ENCODE measurements around the gene SHBG.

- TF ChIP-seq CTCF (IDR thresholded peaks at IDR 0.05 in 2 of 3, conservative IDR thresholded peaks at IDR 0.05 in 1 of 3; ENCODE audit: control insufficient read depth in 2 of 3, extremely low read depth in 1 of 3, insufficient read depth in 1 of 3, low read depth in 3 of 3, low read length in 3 of 3): no peak
- no peak for TF ChIP-seq POLR2AphosphoS5 (IDR thresholded peaks at IDR 0.05; ENCODE audit: low read length)
- TF ChIP-seq SREBF2 (IDR thresholded peaks at IDR 0.05; ENCODE audit: low read length): no peak
Observed at GRCh38 chr17:7656958-7657609, 27.1 kb downstream of the SHBG start.
